WTC11 (cell line): ENCODE data around the gene PKIB. TPM values are rescaled to one million over a fixed set of nuclear protein-coding genes. Genes with fewer than 3 reads are reported as not detected.
"Not testable (repeated sequence)": the region's sequence is repeated elsewhere in the genome, so short reads cannot be mapped to it uniquely, and the experiment has no call there.

Experiments used
- ATAC-seq: fragments of 200-7000 bp; cut with Tn5 transposase; 2 replicates; pipeline ENCODE4 v1.10.0; 2021; ENCODE audit warnings: mild to moderate bottlenecking, moderate library complexity
- CTCF ChIA-PET: fragments of 300-600 bp; sonication (Branson Sonifier 250); formaldehyde crosslinking; loops from one replicate; lab custom pipeline; 2021; ENCODE audit warnings: antibody characterized with exemption; lab: Charles Lee
- POLR2A ChIA-PET: fragments of 350-600 bp; sonication (Branson Sonifier 250); formaldehyde crosslinking; loops from one replicate; lab custom pipeline; 2021; ENCODE audit warnings: antibody characterized with exemption; lab: Charles Lee
- DNase-seq: peaks from one replicate; pipeline ENCODE4 v3.0.0; 2021; ENCODE audit warnings: low spot score
- H3K27ac Mint-ChIP-seq: 2 replicates; pipeline ENCODE4 v1.8.0; 2021; ENCODE audit warnings: mixed read lengths
- H3K27me3 Mint-ChIP-seq: 2 replicates; pipeline ENCODE4 v1.8.0; 2021; ENCODE audit warnings: low read depth, mild to moderate bottlenecking, moderate library complexity, mixed read lengths
- H3K36me3 Mint-ChIP-seq: 2 replicates; pipeline ENCODE4 v1.8.0; 2021; ENCODE audit warnings: mixed read lengths
- H3K4me1 Mint-ChIP-seq: 2 replicates; pipeline ENCODE4 v1.8.0; 2022; ENCODE audit warnings: mixed read lengths
- H3K4me3 Mint-ChIP-seq: 2 replicates; pipeline ENCODE4 v1.8.0; 2021; ENCODE audit warnings: mild to moderate bottlenecking, moderate library complexity, mixed read lengths
- H3K9me3 Mint-ChIP-seq: 2 replicates; pipeline ENCODE4 v1.8.0; 2021; ENCODE audit warnings: mixed read lengths
- ESRRA ChIP-seq: sonication (generic); formaldehyde crosslinking; IDR thresholded peaks from 2 replicates; pipeline ENCODE4 v1.8.1; 2022; ENCODE audit warnings: mild to moderate bottlenecking, missing genetic modification reagents, borderline replicate concordance
- ETV6 ChIP-seq: sonication (generic); formaldehyde crosslinking; IDR thresholded peaks from 2 replicates; pipeline ENCODE4 v1.8.1; 2022; ENCODE audit warnings: mild to moderate bottlenecking, missing genetic modification reagents
- GABPB1 ChIP-seq: sonication (generic); formaldehyde crosslinking; IDR thresholded peaks from 2 replicates; pipeline ENCODE4 v1.8.1; 2023; ENCODE audit warnings: mild to moderate bottlenecking, missing genetic modification reagents
- GTF2I ChIP-seq: fragments of 250-450 bp; sonication (Bioruptor Pico); conservative IDR thresholded peaks from 2 replicates; pipeline ENCODE4 v1.4.0; 2021; ENCODE audit warnings: mild to moderate bottlenecking
- HMGA2 ChIP-seq: fragments of 250-450 bp; sonication (Bioruptor Pico); IDR thresholded peaks from 2 replicates; pipeline ENCODE4 v1.4.0; 2021; ENCODE audit warnings: mild to moderate bottlenecking, moderate library complexity
- NFE2L1 ChIP-seq: sonication (generic); formaldehyde crosslinking; IDR thresholded peaks from 2 replicates; pipeline ENCODE4 v1.8.1; 2023; ENCODE audit warnings: missing genetic modification reagents
- SMAD3 ChIP-seq: sonication (generic); formaldehyde crosslinking; IDR thresholded peaks from 2 replicates; pipeline ENCODE4 v1.8.0; 2022; ENCODE audit warnings: missing genetic modification reagents, mild to moderate bottlenecking, borderline replicate concordance
- SMAD4 ChIP-seq: sonication (generic); formaldehyde crosslinking; IDR thresholded peaks from 2 replicates; pipeline ENCODE4 v1.8.0; 2022; ENCODE audit warnings: mild to moderate bottlenecking, missing genetic modification reagents
- ZNF219 ChIP-seq: sonication (generic); formaldehyde crosslinking; IDR thresholded peaks from 2 replicates; pipeline ENCODE4 v1.8.0; 2023; ENCODE audit warnings: missing genetic modification reagents, mild to moderate bottlenecking, borderline replicate concordance
- total RNA-seq: library from RNA; stranded (reverse); gene quantifications from 3 replicates; pipeline ENCODE4 v1.2.3, GENCODE V29; 2021
- TF ChIP-seq, protein P1 (sequence below): sonication (generic); formaldehyde crosslinking; IDR thresholded peaks from 2 replicates; pipeline ENCODE4 v1.8.0; 2022; ENCODE audit warnings: mild to moderate bottlenecking, missing genetic modification reagents
- TF ChIP-seq, protein P2 (sequence below): sonication (generic); formaldehyde crosslinking; IDR thresholded peaks from 2 replicates; pipeline ENCODE4 v1.8.1; 2022; ENCODE audit warnings: missing genetic modification reagents, borderline replicate concordance
- TF ChIP-seq, protein P3 (sequence below): sonication (generic); formaldehyde crosslinking; IDR thresholded peaks from 2 replicates; pipeline ENCODE4 v1.8.1; 2023; ENCODE audit warnings: mild to moderate bottlenecking, missing genetic modification reagents, moderate library complexity
- TF ChIP-seq, protein P4 (sequence below): fragments of 250-450 bp; sonication (Bioruptor Pico); IDR thresholded peaks from 2 replicates; pipeline ENCODE4 v2.1.2; 2022; ENCODE audit warnings: mild to moderate bottlenecking, moderate library complexity
- TF ChIP-seq, protein P5 (sequence below): sonication (generic); formaldehyde crosslinking; conservative IDR thresholded peaks from 2 replicates; pipeline ENCODE4 v1.8.1; 2023; ENCODE audit warnings: mild to moderate bottlenecking, low read depth, missing genetic modification reagents, moderate library complexity

Gene PKIB
- total RNA-seq, 1 experiment from 2014 or later: 26.4 TPM

DNA sequence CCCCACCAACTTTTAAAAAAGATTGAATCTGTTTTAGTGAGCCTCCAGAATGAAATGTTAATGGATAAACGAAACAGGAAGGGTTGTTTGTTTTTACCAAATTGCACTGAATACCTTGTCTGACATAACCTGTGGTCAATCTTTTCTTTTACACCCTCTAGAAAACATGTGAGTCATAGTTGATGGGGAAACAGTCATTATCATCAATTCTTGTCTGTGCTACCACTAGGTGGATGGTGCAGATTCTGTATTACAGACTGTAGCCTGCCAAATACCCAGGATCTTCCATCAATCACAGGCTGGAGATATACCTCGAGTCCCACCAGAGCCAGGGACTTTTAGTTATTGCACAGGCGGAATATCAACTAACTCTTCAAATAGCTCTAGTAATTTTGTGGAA is 29.5 kb upstream of the PKIB start:
- DNase-seq (no peak), ATAC-seq (peak; percentile 63)
- TF ChIP-seq, protein P1, sequence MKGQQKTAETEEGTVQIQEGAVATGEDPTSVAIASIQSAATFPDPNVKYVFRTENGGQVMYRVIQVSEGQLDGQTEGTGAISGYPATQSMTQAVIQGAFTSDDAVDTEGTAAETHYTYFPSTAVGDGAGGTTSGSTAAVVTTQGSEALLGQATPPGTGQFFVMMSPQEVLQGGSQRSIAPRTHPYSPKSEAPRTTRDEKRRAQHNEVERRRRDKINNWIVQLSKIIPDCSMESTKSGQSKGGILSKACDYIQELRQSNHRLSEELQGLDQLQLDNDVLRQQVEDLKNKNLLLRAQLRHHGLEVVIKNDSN (CRISPR knock-in tag): no peak
- no peak for TF ChIP-seq HMGA2 (CRISPR knock-in tag)
- TF ChIP-seq ZNF219 (CRISPR knock-in tag): no peak
- no peak for TF ChIP-seq GABPB1 (CRISPR knock-in tag)
- TF ChIP-seq GTF2I (CRISPR knock-in tag): no peak
- TF ChIP-seq ESRRA (CRISPR knock-in tag): no peak
- TF ChIP-seq SMAD4 (CRISPR knock-in tag): no peak
- TF ChIP-seq, protein P2, sequence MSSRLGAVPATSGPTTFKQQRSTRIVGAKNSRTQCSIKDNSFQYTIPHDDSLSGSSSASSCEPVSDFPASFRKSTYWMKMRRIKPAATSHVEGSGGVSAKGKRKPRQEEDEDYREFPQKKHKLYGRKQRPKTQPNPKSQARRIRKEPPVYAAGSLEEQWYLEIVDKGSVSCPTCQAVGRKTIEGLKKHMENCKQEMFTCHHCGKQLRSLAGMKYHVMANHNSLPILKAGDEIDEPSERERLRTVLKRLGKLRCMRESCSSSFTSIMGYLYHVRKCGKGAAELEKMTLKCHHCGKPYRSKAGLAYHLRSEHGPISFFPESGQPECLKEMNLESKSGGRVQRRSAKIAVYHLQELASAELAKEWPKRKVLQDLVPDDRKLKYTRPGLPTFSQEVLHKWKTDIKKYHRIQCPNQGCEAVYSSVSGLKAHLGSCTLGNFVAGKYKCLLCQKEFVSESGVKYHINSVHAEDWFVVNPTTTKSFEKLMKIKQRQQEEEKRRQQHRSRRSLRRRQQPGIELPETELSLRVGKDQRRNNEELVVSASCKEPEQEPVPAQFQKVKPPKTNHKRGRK (CRISPR knock-in tag): no peak
- TF ChIP-seq, all 79 proteins: peak for 0
- ChIA-PET POLR2A (no interaction called here), CTCF (no interaction called here)
- Mint-ChIP-seq H3K9me3 (peaks cover 15% of the 10 kb centered on the region), H3K4me1 (no peaks in the 10 kb centered on the region), H3K27ac (no peak overlapping the region), H3K36me3 (peaks cover 11% of the 10 kb centered on the region), H3K27me3 (no peaks in the 10 kb centered on the region), H3K4me3 (no peak overlapping the region)

DNA sequence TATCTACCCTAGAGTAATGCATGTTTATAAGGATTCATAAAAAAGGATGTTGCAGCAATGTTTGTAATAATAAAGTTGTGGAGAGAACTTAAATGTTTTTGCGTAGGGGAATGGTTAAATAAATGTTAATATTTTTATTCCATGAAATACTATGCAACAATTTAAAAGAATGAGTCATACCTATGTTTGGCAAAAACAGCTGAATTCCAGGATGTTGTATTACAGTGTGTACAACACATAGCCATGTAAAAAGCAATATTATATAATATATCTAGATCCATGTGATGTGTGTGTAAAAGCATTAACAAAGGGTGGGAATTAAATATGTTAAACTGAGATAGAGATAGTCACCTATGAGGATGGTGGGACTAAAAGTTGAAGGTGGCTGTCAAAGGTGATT is 21.1 kb upstream of the PKIB start:
- Mint-ChIP-seq H3K4me1 (no peaks in the 10 kb centered on the region), H3K27ac (no peak overlapping the region), H3K27me3 (no peaks in the 10 kb centered on the region), H3K9me3 (peaks cover 18% of the 10 kb centered on the region), H3K4me3 (no peak overlapping the region), H3K36me3 (peaks cover 17% of the 10 kb centered on the region)
- ChIA-PET CTCF (no interaction called here), POLR2A (no interaction called here)
- no peak for DNase-seq
- TF ChIP-seq, protein P3, sequence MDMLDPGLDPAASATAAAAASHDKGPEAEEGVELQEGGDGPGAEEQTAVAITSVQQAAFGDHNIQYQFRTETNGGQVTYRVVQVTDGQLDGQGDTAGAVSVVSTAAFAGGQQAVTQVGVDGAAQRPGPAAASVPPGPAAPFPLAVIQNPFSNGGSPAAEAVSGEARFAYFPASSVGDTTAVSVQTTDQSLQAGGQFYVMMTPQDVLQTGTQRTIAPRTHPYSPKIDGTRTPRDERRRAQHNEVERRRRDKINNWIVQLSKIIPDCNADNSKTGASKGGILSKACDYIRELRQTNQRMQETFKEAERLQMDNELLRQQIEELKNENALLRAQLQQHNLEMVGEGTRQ (CRISPR knock-in tag): no peak
- TF ChIP-seq NFE2L1 (CRISPR knock-in tag): no peak
- TF ChIP-seq, protein P4, sequence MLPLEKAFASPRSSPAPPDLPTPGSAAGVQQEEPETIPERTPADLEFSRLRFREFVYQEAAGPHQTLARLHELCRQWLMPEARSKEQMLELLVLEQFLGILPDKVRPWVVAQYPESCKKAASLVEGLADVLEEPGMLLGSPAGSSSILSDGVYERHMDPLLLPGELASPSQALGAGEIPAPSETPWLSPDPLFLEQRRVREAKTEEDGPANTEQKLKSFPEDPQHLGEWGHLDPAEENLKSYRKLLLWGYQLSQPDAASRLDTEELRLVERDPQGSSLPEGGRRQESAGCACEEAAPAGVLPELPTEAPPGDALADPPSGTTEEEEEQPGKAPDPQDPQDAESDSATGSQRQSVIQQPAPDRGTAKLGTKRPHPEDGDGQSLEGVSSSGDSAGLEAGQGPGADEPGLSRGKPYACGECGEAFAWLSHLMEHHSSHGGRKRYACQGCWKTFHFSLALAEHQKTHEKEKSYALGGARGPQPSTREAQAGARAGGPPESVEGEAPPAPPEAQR: no peak
- TF ChIP-seq, all 79 proteins: peak for 0
- ATAC-seq: no peak

DNA sequence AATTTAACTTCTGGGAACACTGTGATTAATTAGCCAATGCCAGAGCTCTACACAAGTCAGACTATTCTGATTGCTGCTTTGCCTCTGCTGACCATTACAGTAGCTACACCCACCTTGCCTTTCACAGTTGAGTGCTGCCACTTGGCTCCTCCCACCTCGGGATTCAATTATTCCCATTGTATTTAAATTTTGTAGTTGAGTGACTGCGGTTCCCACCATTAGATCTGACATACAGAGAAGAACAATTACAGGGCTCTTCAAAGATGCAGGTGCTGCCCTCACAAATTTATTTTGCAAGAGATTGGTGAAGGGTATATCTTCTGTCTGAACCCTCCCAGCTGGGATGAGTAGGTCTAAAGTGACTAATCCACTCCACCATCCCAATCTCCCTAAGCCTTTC is 11.9 kb upstream of the PKIB start:
- DNase-seq, H3K4me1 Mint-ChIP-seq, H3K4me3 Mint-ChIP-seq, CTCF ChIA-PET, H3K27ac Mint-ChIP-seq, H3K27me3 Mint-ChIP-seq, POLR2A ChIA-PET, ATAC-seq: not testable (repeated sequence)
- H3K9me3 Mint-ChIP-seq: peaks cover 50% of the 10 kb centered on the region
- peaks cover 43% of the 10 kb centered on the region for H3K36me3 Mint-ChIP-seq

DNA sequence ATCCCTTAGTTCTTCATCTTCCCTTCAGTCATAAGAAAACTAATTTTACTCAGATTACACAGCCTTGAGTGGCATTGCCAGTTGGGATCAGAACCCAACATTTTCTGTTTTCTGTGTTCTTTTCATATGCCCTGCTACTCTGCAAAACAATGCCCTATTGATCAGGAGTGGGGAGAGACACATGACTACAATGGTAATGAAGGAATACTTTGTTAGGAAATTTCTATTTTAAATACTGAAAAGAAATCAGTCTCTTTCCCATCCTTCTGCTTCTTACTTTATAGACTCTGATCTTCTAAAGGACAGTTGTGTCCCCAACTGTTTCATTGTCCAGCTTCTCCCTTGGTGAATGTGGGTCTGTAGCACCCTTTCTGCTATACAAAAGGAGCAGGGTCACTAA is 5.5 kb upstream of the PKIB start:
- ATAC-seq (no peak), DNase-seq (no peak)
- CTCF ChIA-PET: no interaction called here
- Mint-ChIP-seq H3K4me1 (peaks cover 13% of the 10 kb centered on the region), H3K36me3 (no peaks in the 10 kb centered on the region), H3K9me3 (peaks cover 10% of the 10 kb centered on the region; the same call in 1 of the 2 replicates), H3K27me3 (peaks cover 19% of the 10 kb centered on the region), H3K4me3 (no peak overlapping the region), H3K27ac (no peak overlapping the region)
- POLR2A ChIA-PET: no interaction called here
- TF ChIP-seq SMAD3 (CRISPR knock-in tag): no peak
- no peak for TF ChIP-seq ETV6 (CRISPR knock-in tag)
- TF ChIP-seq GABPB1 (CRISPR knock-in tag): no peak
- TF ChIP-seq, protein P5, sequence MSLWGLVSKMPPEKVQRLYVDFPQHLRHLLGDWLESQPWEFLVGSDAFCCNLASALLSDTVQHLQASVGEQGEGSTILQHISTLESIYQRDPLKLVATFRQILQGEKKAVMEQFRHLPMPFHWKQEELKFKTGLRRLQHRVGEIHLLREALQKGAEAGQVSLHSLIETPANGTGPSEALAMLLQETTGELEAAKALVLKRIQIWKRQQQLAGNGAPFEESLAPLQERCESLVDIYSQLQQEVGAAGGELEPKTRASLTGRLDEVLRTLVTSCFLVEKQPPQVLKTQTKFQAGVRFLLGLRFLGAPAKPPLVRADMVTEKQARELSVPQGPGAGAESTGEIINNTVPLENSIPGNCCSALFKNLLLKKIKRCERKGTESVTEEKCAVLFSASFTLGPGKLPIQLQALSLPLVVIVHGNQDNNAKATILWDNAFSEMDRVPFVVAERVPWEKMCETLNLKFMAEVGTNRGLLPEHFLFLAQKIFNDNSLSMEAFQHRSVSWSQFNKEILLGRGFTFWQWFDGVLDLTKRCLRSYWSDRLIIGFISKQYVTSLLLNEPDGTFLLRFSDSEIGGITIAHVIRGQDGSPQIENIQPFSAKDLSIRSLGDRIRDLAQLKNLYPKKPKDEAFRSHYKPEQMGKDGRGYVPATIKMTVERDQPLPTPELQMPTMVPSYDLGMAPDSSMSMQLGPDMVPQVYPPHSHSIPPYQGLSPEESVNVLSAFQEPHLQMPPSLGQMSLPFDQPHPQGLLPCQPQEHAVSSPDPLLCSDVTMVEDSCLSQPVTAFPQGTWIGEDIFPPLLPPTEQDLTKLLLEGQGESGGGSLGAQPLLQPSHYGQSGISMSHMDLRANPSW (CRISPR knock-in tag): no peak
